ENCODE measurements around the gene MCM7. TPM values are rescaled to one million over a fixed set of nuclear protein-coding genes. Genes with fewer than 3 reads are reported as not detected.
"Not testable (repeated sequence)": the region's sequence is repeated elsewhere in the genome, so short reads cannot be mapped to it uniquely, and the experiment has no call there.

The MCM7 gene
- total and polyA plus RNA-seq, 4 donors: 36.0 to 54.7 (median 41.8) TPM

GRCh38 chr7:100132126-100132525, 30.9 kb upstream of the MCM7 start:
- Histone ChIP-seq H3K27ac (ENCODE audit: low read depth in 1 of 2, low read length in 1 of 2) (no peak overlapping the region), H3K36me3 (ENCODE audit: control insufficient read depth in 4 of 4, insufficient read depth in 4 of 4, low read length in 4 of 4) (no peaks in the 10 kb centered on the region), H3K27me3 (ENCODE audit: control insufficient read depth in 3 of 3, insufficient read depth in 3 of 3, low read length in 2 of 3) (no peaks in the 10 kb centered on the region), H3K4me3 (no peak overlapping the region), H3K4me1 (ENCODE audit: control insufficient read depth in 5 of 5, insufficient read depth in 5 of 5, low read length in 5 of 5) (peaks cover 0 to 10% (median 5%) of the 10 kb centered on the region in 5 donors), H3K9ac (ENCODE audit: insufficient read depth in 1 of 2, low read length in 2 of 2) (no peak overlapping the region), H3K9me3 (ENCODE audit: control insufficient read depth in 4 of 4, insufficient read depth in 3 of 4, low read length in 3 of 4) (no peaks in the 10 kb centered on the region)
- WGBS, 2 donors: 62 to 71% methylated on average over 7 of the region's 7 CpGs
- ATAC-seq (ENCODE audit: insufficient read depth, low FRiP score) (no peak), DNase-seq (no peak)
- no peak for TF ChIP-seq CTCF (IDR thresholded peaks at IDR 0.05; ENCODE audit: control extremely low read depth, extremely low read depth)

DNA sequence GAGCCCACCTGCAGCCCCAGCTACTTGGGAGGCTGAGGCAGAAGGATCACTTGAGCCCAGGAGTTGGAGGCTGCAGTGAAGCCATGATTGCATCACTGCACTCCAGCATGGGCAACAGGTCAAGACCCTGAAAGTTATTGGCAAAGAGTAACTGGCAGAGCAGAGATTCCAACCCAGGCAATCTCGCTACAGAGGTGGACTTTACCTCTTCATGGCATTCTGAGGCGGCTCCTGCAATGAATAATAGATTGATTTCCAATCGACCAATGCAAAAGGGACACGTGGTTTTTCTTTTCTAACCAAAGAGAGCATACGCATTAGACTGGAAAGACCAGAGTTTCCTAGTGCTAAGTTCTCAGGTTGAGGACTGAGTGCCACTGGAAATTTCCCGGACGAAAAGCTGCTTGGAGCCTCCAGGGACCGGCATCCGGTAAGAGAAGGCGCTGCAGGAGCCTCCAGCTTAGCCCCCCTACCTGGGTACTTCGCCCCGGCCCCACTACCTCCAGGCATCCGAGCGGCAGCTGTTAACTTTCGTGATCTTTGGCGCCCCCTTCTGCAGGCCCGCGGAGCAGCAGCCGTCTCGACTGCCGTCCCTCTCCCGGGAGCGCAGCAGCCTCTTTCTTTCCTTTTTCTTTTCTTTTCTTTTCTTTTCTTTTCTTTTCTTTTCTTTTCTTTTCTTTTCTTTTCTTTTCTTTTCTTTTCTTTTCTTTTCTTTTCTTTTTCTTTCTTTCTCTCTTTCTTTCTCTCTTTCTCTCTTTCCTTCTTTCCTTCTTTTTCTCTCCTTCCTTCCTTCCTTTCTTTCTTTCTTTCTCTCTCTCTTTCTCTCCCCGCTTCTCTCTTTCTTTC, 29.6 kb upstream of the MCM7 start:
- peak; percentile 77 for TF ChIP-seq CTCF (IDR thresholded peaks at IDR 0.05; ENCODE audit: control extremely low read depth, extremely low read depth)
- no peaks in the 10 kb centered on the region for H3K27me3 ChIP-seq (ENCODE audit: control insufficient read depth in 3 of 3, insufficient read depth in 3 of 3, low read length in 2 of 3)
- no peak overlapping the region for H3K4me3 ChIP-seq
- H3K9ac ChIP-seq (ENCODE audit: insufficient read depth in 1 of 2, low read length in 2 of 2): no peak overlapping the region
- no peaks in the 10 kb centered on the region for H3K36me3 ChIP-seq (ENCODE audit: control insufficient read depth in 4 of 4, insufficient read depth in 4 of 4, low read length in 4 of 4)
- H3K9me3 ChIP-seq (ENCODE audit: control insufficient read depth in 4 of 4, insufficient read depth in 3 of 4, low read length in 3 of 4): no peaks in the 10 kb centered on the region
- peaks cover 0 to 14% (median 5%) of the 10 kb centered on the region in 5 donors for H3K4me1 ChIP-seq (ENCODE audit: control insufficient read depth in 5 of 5, insufficient read depth in 5 of 5, low read length in 5 of 5)
- DNase-seq (peak; percentile 74 to 81 (median 74)), ATAC-seq (ENCODE audit: insufficient read depth, low FRiP score) (no peak)
- H3K27ac ChIP-seq (ENCODE audit: low read depth in 1 of 2, low read length in 1 of 2): no peak overlapping the region
- 13 to 14% methylated on average over 24 of the region's 24 CpGs for WGBS, 2 donors

GRCh38 chr7:100130220-100130607, 29.0 kb upstream of the MCM7 start:
- DNase-seq; H3K9ac ChIP-seq (ENCODE audit: insufficient read depth in 1 of 2, low read length in 2 of 2); H3K27me3 ChIP-seq (ENCODE audit: control insufficient read depth in 3 of 3, insufficient read depth in 3 of 3, low read length in 2 of 3); H3K4me3 ChIP-seq; H3K36me3 ChIP-seq (ENCODE audit: control insufficient read depth in 4 of 4, insufficient read depth in 4 of 4, low read length in 4 of 4); H3K27ac ChIP-seq (ENCODE audit: low read depth in 1 of 2, low read length in 1 of 2); ATAC-seq (ENCODE audit: insufficient read depth, low FRiP score); H3K9me3 ChIP-seq (ENCODE audit: control insufficient read depth in 4 of 4, insufficient read depth in 3 of 4, low read length in 3 of 4): not testable (repeated sequence)
- WGBS, 2 donors: 96% methylated on average over 1 of the region's 1 CpG
- H3K4me1 ChIP-seq (ENCODE audit: control insufficient read depth in 5 of 5, insufficient read depth in 5 of 5, low read length in 5 of 5): peaks cover 0 to 15% (median 5%) of the 10 kb centered on the region in 5 donors

DNA sequence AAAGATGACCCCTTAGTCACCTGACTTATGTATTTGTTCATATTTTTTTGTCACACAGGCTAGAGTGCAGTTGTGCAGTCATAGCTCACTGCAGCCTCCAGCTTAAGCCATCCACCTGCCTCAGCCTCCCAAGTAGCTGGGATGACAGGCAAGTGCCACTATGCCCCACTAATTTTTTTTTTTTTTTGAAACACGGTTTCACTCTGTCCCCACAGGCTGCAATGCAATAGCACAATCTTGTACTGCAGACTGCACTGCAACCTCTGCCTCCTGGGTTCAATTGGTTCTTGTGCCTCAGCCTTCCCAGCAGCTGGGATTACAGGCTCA, 27.4 kb upstream of the MCM7 start:
- TF ChIP-seq CTCF (IDR thresholded peaks at IDR 0.05; ENCODE audit: control extremely low read depth, extremely low read depth): no peak
- DNase-seq (no peak), ATAC-seq (ENCODE audit: insufficient read depth, low FRiP score) (no peak)
- Histone ChIP-seq H3K36me3 (ENCODE audit: control insufficient read depth in 4 of 4, insufficient read depth in 4 of 4, low read length in 4 of 4) (no peaks in the 10 kb centered on the region), H3K27ac (ENCODE audit: low read depth in 1 of 2, low read length in 1 of 2) (no peak overlapping the region), H3K9ac (ENCODE audit: insufficient read depth in 1 of 2, low read length in 2 of 2) (no peak overlapping the region), H3K9me3 (ENCODE audit: control insufficient read depth in 4 of 4, insufficient read depth in 3 of 4, low read length in 3 of 4) (no peaks in the 10 kb centered on the region), H3K4me1 (ENCODE audit: control insufficient read depth in 5 of 5, insufficient read depth in 5 of 5, low read length in 5 of 5) (peaks cover 0 to 15% (median 5%) of the 10 kb centered on the region in 5 donors), H3K27me3 (ENCODE audit: control insufficient read depth in 3 of 3, insufficient read depth in 3 of 3, low read length in 2 of 3) (no peaks in the 10 kb centered on the region), H3K4me3 (no peak overlapping the region)
- 65 to 73% methylated on average over 1 of the region's 1 CpG for WGBS, 2 donors
